ENCODE measurements around the gene FUBP3.
"Not testable (repeated sequence)": the region's sequence is repeated elsewhere in the genome, so short reads cannot be mapped to it uniquely, and the experiment has no call there.

The FUBP3 gene

DNA sequence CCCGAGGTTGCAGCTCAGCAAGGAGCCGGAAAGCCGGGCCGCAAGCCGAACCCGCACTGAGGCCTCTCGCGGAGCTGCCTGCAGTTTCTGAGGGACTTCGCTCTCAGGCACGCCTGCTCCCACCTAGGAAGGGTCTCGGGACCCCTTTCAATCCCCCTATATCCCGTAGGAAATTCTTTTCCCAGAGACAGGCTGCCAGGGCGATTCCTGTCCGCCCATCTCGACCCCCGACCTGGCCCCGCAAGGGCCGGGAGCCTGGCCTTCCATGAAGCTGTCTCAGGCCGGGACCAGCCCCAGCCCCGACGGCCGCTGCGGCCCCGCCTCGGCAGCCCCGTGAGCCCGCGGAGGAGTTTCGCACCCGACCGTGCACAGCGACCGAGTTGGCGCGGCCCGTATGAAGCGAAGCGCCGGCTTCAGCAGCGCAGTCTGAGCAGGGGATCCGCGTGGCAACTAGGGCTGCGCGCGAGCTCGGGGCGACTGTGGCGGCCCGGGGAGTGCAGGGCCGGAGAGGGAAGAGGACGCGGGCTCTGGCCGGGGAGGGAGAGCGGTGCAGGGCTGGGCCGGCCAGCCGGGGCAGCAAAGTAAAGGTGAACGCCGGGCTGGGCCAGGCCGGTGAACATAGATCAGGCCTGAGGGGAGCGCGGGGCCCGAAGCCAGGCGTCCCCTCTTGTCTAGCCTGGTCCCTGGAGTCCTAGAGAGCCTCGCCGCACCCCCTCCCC, 84.0 kb downstream of the FUBP3 start:
- no peak for DNase-seq

DNA sequence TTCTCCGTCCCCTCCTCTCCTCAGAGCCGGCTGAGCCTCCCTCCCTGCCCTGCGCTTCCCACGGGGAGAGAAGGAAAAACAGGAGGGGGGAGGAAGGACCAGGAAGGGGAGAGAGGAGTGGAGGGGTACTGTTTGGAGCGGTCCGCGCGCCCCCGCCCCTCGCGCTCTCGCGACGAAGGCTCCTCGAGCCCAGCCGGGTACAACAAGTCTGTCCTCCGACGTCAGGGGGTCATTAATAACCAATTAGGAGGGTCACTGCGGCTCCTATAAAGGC, 84.5 kb downstream of the FUBP3 start:
- DNase-seq = no peak

- DNase-seq = no peak
These were observed 85.1 kb downstream of the FUBP3 start, which contains the start of gene PRDM12 for GRCh38 chr9:130664251-130665028. TSS of gene PRDM12 (plus strand) at chr9:130664594. CDS start at chr9:130664654, 60 bp downstream.

GRCh38 chr9:130665029-130665430, 85.7 kb downstream of the FUBP3 start:
- DNase-seq = no peak

- DNase-seq = no peak
These were observed 86.3 kb downstream of the FUBP3 start for GRCh38 chr9:130665431-130666392.

DNA sequence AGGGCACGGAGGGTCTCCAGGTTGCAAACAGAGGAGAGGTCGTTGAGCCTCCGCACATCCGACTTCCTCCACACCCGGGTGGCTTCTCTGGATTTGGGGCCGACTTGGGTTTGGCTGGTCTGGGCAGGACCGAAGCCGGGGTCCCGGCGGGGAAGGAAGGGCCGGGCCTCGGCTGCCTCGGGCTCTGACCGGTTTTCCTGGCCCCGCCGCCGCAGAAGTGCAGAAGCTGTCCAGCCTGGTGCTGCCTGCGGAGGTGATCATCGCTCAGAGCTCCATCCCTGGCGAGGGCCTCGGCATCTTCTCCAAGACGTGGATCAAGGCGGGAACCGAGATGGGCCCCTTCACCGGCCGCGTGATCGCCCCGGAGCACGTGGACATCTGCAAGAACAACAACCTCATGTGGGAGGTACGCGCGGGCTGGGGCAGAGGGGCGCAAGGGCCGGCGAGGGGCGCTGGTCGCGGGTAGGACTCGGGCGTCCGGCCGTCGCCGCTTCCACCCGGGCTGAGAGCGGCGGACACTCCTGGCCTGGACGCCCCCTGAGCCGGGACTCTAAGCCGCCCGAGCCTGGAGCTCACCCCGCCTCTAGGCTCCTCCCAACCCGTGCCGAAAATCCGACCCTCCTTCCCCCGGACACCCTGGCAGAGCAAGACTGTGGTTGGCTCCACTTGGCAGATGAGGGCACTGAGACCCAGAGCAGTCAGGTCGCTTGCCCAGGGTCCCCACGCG, 87.2 kb downstream of the FUBP3 start:
- DNase-seq = no peak

- no peak for DNase-seq
These were observed 87.7 kb downstream of the FUBP3 start for GRCh38 chr9:130667120-130667435.

- DNase-seq = no peak
These were observed 88.8 kb downstream of the FUBP3 start for GRCh38 chr9:130668196-130668595.

GRCh38 chr9:130668659-130669058, 89.3 kb downstream of the FUBP3 start:
- DNase-seq = no peak

DNA sequence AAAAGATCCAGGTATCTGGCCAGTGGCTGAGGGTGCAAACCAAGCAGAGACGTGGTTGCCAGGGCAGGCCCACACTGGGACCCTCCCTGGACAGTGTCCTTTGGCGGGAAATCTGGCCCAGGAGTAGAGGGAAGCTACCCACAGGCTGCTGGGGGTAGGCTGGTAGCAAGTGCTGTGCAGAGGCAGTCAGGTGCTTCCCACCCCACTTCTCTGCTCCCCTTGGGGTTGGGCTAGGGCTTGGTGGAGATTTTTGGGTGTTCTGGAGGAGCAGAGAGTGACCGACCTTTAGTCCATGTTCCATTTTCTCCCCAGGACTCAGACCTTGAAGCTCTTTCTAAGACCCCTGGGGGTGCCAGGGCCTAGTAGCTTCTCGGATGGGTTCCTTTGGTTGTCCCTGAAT, 90.6 kb downstream of the FUBP3 start:
- no peak for DNase-seq

DNA sequence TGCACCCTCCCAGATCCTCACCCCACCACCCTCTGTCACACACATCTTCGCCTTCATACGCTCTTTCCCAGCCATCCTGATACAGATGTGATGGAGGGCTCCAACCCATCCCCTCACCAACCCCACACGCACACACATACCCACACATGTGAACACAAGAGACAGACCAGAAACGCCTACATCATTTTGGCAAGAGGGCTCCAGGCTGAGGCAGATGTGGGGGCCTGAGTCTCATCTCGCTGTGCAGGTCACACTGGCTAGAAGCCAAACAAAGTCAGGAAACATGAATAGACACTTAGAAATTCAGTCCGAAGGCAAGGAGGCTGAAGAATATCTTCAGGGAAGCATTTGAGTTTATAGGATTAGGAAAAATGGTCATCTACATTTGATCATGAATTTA, 91.3 kb downstream of the FUBP3 start:
- DNase-seq = no peak

DNA sequence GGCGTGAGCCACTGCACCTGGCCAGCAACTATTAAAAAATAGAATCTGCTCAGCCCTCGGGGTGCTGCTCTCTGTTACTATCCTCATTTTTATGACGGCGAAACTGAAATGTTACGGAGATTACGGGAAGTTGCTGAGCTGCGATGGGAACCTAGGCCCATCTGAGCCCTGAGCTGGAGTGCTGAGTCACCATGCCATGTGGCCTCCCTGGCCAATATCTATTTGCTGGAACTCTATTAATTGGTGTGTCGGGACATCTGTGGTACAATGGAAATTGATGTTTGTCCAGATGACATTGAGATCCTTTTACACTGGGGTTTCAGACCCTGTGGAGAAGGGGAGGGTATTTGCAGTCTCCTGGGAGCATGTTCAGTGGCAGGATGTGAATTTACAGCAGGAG, 93.1 kb downstream of the FUBP3 start:
- no peak for DNase-seq

- DNase-seq = no peak
These were observed 93.7 kb downstream of the FUBP3 start for GRCh38 chr9:130672933-130673615.

DNA sequence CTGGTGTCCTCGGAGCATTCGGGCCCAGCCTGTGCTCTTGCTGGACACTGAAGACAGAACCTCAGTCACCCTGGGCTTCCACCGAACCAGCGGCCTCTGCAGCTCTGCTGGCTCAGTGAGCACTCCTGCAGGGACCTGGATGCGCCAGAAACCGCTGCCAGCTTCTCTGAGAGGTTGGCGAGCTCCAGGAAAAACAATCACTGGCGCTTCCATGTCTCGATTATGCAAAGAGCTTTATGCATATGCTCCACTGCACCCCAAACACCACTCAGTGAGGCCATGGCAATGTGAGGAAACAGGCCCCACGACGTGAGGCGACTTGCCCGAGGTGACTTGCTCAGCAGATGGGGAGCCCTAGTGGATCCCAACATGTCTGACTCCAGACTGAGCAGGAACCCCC, 96.0 kb downstream of the FUBP3 start:
- no peak for DNase-seq

DNA sequence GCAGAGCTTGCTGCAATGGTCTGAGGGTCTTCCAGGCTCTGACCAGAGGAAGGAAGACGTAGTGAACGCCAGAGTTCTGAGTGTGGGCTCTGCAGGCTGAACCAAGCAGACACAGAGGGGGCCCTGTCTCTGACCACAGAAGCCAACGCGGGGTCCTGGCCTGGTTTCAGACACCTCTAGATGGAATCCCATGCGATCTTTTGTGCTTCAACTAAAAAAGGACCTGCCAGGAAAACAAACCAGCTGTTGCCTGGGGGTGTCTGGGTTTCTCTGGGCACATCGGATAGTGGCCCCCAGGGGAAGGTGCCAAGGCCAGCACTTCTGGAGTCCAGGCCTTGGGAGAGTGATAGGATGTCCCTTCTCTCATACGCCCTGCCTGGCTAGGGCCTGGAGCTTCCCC, 97.9 kb downstream of the FUBP3 start:
- DNase-seq = no peak

DNA sequence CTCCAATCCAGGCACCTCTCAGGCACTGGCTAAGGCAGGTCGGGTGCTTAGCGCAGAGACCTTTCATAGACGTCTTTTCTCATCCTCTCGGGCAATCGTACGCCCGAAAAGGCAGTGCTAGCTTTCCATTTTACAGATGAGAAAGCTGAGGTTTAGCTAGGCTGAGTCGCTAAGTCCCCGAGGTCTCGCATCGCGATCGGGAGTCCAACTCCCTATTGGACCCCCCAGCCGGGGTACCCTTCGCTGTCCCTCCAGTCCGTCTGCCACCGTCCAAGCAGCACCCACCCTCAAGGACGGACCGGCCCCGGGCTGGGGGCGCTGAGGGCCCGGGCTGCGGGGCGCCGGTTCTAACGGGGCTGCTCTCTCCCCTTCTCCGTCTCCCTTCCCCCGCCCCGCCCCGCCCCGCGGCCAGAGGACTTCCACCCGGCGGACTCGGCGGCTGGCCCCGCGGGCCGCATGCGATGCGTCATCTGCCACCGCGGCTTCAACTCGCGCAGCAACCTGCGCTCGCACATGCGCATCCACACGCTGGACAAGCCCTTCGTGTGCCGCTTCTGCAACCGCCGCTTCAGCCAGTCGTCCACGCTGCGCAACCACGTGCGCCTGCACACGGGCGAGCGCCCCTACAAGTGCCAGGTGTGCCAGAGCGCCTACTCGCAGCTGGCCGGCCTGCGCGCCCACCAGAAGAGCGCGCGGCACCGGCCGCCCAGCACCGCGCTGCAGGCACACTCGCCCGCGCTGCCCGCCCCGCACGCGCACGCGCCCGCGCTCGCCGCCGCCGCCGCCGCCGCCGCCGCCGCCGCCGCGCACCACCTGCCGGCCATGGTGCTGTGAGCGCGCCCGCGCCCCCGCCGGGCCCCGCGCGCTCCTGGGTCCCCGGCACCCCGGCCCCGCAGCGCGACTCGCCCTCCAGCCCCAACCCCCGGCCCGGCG, 101.7 kb downstream of the FUBP3 start:
- DNase-seq = peak; percentile 45

- no peak for DNase-seq
These were observed 102.5 kb downstream of the FUBP3 start for GRCh38 chr9:130681769-130682420.

DNA sequence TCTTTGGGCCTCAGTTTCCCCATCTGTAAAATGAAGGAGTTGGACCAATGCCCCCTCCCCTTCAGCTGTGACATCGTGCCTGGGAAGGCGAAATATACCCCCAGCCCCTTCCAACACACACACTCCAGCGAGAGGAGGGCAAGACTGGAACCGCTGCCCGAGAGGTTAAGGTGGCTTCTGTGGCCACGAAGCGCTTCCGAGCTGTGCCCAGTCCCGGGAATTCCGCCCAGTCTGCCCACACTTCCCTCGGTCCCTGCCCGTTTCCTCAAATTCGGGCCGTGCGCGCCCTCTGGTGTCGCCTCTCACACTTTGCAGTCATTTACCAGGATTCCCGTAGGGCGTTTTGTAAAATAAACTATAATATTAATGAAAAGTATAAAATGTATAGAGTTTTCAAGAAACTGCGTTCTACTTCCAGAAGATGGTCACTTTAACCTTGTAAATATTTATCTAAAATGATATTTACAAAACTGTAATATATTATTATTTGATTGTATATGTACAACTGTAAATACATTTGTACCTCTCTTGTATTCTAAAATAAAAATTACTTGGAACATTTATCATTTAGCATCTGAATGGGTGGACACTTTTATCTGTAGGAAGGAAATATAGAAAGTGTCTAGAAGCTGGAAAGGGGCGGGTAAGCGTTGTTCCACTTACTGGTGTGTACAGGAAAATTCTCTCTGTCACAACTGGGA, 103.2 kb downstream of the FUBP3 start:
- DNase-seq = peak; percentile 62

DNA sequence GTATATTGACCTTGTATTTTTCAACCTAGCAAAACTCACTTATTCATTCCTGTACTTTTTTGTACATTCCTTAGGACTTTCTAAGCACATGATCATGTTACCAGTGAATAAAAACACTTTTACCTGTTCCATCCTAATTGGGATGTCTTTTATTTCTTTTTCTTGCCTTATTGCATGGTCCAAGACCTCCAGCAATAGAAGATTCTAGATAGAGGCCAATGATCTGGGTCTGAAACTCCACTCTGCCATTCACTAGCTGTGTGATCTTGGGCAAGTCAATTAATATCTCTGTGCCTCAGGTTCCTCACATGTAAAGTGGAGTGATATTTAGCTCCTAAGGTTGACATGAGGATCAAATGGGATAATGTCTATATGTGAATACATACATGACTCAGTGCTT, 105.7 kb downstream of the FUBP3 start:
- no peak for DNase-seq

- not testable (repeated sequence) for DNase-seq
These were observed 106.6 kb downstream of the FUBP3 start for GRCh38 chr9:130685945-130686344.

Measured in NCI-H1417 treated with DMSO at 0.1 percent for 48 hours (cell line).